BJ (cell line): ENCODE data around the gene IQGAP1. TPM values are rescaled to one million over a fixed set of nuclear protein-coding genes. Genes with fewer than 3 reads are reported as not detected.
"Not testable (repeated sequence)": the region's sequence is repeated elsewhere in the genome, so short reads cannot be mapped to it uniquely, and the experiment has no call there.

Experiments used
- CTCF ChIA-PET: fragments of 350-600 bp; formaldehyde crosslinking; extraction: SDS; loops from one replicate; lab custom pipeline; 2021; ENCODE audit warnings: antibody characterized with exemption, inconsistent platforms; lab: Yijun Ruan, JAX
- POLR2A ChIA-PET: fragments of 300-600 bp; sonication (Branson Sonifier 250); formaldehyde crosslinking; extraction: SDS; loops from one replicate; lab custom pipeline; 2021; ENCODE audit warnings: antibody characterized with exemption; lab: Charles Lee
- DNase-seq: peaks from one replicate; pipeline ENCODE4 v3.0.0-alpha.2; 2011; ENCODE audit warnings: low read depth
- H3K27me3 ChIP-seq: 2 replicates; pipeline ENCODE4 v1.6.0; 2011; ENCODE audit warnings: low read length; ENCODE audit not compliant: control insufficient read depth, insufficient read depth
- H3K36me3 ChIP-seq: 2 replicates; pipeline ENCODE4 v1.5.1; 2011; ENCODE audit warnings: low read length; ENCODE audit not compliant: control insufficient read depth, insufficient read depth
- H3K4me3 ChIP-seq: 2 replicates; pipeline ENCODE4 v1.5.1; 2011; ENCODE audit warnings: low read depth, mild to moderate bottlenecking, control low read depth, low read length
- polyA plus RNA-seq: library from polyadenylated mRNA; depleted of rRNA; stranded (reverse); fragments of >200 nt; gene quantifications from 2 replicates; pipeline ENCODE4 v1.2.3, GENCODE V29; 2011
- TF ChIP-seq, protein P1 (sequence below): IDR thresholded peaks from 2 replicates; pipeline ENCODE4 v1.5.1; 2011; ENCODE audit warnings: low read depth, mild to moderate bottlenecking, control low read depth, inconsistent platforms, low read length, moderate library complexity; ENCODE audit not compliant: insufficient read depth

Gene IQGAP1
- polyA plus RNA-seq, 1 experiment: 88.7 TPM

DNA sequence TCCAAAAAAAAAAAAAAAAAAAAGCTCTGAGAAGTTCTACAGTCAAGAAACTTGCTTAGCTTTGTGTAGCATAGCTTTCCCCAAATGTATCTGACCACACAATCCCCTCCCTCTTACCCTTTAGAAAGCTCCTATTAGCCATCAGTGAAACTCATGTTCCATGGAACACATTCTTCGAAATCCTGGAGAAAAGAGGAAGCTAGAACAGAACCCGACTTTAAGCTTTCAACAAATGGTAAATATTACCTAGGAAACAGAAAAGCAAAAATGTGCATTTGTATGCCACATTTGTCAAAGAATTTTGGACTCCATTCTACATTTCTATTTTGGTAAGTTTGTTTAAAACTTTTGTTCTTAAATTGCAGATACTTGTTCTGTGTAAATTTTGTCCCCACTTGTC is 124.2 kb downstream of the IQGAP1 start:
- TF ChIP-seq, protein P1, sequence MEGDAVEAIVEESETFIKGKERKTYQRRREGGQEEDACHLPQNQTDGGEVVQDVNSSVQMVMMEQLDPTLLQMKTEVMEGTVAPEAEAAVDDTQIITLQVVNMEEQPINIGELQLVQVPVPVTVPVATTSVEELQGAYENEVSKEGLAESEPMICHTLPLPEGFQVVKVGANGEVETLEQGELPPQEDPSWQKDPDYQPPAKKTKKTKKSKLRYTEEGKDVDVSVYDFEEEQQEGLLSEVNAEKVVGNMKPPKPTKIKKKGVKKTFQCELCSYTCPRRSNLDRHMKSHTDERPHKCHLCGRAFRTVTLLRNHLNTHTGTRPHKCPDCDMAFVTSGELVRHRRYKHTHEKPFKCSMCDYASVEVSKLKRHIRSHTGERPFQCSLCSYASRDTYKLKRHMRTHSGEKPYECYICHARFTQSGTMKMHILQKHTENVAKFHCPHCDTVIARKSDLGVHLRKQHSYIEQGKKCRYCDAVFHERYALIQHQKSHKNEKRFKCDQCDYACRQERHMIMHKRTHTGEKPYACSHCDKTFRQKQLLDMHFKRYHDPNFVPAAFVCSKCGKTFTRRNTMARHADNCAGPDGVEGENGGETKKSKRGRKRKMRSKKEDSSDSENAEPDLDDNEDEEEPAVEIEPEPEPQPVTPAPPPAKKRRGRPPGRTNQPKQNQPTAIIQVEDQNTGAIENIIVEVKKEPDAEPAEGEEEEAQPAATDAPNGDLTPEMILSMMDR: no peak
- no peak overlapping the region for H3K4me3 ChIP-seq
- H3K27me3 ChIP-seq: no peaks in the 10 kb centered on the region
- ChIA-PET CTCF (interaction anchor here (1.1 to 1.3 kb wide), 2 partner anchors 28 to 374 kb away, joined by 3 read pairs; no protein-coding TSS in a partner anchor), POLR2A (no interaction called here)
- no peak for DNase-seq
- no peaks in the 10 kb centered on the region for H3K36me3 ChIP-seq

DNA sequence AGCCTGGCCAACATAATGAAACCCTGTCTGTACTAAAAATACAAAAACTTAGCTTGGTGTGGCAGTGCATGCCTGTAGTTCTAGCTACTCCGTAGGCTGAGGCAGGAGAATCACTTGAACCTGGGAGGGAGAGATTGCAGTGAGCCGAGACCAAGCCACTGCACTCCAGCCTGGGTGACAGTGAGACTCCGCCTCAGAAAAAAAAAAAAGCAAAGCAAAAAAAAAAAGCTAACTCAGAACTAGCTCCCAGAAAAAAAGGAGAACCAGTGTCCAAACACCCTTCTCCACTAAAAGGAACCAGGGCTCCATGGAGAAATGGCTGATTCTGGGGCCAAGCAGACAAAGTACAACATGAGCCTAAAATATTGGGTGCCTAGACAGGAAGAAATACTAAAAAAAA is 124.9 kb downstream of the IQGAP1 start:
- CTCF ChIA-PET: interaction anchor here (1.1 kb wide), 1 partner anchor 27 kb away, joined by 3 read pairs; no protein-coding TSS in a partner anchor
- POLR2A ChIA-PET: no interaction called here
- no peak for DNase-seq

DNA sequence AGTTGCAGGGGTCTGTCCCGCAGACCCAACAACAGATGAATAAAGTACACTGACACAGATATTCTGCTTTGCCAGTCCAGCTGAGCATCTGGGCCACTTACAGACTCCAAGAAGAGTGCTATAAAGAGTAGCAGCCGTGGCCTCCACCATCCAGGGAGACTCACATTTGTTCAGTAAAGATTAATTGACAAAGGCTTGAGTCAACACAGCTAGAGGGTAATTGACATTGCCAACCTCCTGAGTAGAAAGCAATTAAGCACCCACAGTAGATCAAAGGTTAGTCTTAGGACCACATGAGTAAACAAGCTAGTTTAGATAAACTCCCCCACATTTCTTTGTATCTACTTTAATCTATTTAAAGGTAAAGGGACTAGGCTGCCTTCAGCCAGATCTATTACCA is 125.4 kb downstream of the IQGAP1 start:
- CTCF ChIA-PET: interaction anchor here (0.7 kb wide), 1 partner anchor 220 kb away, joined by 3 read pairs; no protein-coding TSS in a partner anchor
- Histone ChIP-seq H3K27me3 (no peaks in the 10 kb centered on the region), H3K4me3 (no peak overlapping the region), H3K36me3 (no peaks in the 10 kb centered on the region)
- POLR2A ChIA-PET: no interaction called here
- no peak for DNase-seq
- TF ChIP-seq, protein P1: no peak

More for the DNA sequence above, 124.9 kb downstream of the IQGAP1 start:
- no peak overlapping the region for H3K4me3 ChIP-seq
- TF ChIP-seq, protein P1: no peak
- no peaks in the 10 kb centered on the region for H3K36me3 ChIP-seq
- no peaks in the 10 kb centered on the region for H3K27me3 ChIP-seq

DNA sequence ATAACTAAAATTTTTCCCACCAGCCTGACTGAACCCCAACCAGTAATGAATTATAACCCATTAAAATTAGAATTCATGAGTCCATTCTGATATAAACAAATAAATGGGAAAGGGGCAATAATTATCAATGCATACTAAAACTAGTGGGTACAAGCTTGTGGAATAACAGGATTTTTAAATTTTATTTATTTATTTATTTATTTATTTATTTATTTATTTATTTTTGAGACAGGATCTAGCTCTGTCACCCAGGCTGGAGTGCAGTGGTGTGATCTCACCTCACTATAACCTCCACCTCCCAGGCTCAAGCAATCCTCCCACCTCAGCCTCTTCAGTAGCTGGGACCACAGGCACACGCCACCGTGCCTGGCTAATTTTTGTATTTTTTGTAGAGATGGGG is 125.9 kb downstream of the IQGAP1 start:
- H3K27me3 ChIP-seq, H3K36me3 ChIP-seq, H3K4me3 ChIP-seq, DNase-seq, POLR2A ChIA-PET: not testable (repeated sequence)
- CTCF ChIA-PET: interaction anchor here (0.6 to 0.7 kb wide), 2 partner anchors 69 to 220 kb away, joined by 3 read pairs; no protein-coding TSS in a partner anchor

DNA sequence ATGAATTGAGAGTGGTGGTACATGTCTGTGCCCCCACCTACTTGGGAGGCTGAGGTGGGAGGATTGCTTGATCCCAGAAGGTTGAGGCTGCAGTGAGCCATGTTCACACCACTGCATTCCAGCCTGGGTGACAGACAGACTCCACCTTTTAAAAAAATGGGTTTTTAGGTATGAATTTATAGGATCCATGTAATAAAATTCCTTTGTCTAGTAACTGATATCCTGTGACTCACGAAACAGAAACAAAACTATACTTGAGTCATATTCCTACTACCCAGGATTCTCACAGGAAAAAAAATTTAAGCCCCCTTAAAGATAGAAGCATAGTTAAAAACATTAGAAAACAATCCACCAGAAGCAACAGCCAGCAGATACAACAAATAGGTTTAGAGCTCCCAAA is 131.6 kb downstream of the IQGAP1 start:
- Histone ChIP-seq H3K4me3 (no peak overlapping the region), H3K36me3 (no peaks in the 10 kb centered on the region), H3K27me3 (no peaks in the 10 kb centered on the region)
- ChIA-PET POLR2A (no interaction called here), CTCF (interaction anchor here (0.9 to 1.9 kb wide), 4 partner anchors 9 to 200 kb away, joined by 3 to 9 read pairs (median 4); partner anchors contain the start of gene CRTC3)
- TF ChIP-seq, protein P1: no peak
- no peak for DNase-seq

DNA sequence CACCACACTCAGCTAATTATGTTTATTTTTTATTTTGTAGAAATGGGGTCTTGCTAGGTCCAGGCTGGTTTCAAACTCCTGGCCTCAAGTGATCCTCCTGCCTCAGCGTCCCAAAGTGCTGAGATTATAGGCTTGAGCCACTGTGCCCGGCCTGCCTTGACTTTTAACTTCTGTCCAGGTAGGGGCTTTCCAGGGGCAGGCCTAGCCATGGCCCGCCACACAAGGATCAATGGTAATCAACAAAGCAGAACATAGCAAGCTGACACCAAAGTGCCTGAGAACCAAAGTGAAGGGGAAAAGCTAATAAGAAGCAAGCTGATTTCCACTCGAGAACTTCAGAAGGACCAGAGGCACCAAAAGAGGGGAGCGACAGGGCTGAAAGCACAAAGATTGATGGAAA is 132.3 kb downstream of the IQGAP1 start:
- H3K36me3 ChIP-seq: no peaks in the 10 kb centered on the region
- TF ChIP-seq, protein P1: no peak
- POLR2A ChIA-PET: no interaction called here

More for the DNA sequence above, 132.3 kb downstream of the IQGAP1 start:
- CTCF ChIA-PET: interaction anchor here (0.9 to 1.9 kb wide), 2 partner anchors 8 to 10 kb away, joined by 3 to 9 read pairs; partner anchors contain the start of gene CRTC3
- no peak overlapping the region for H3K4me3 ChIP-seq
- no peak for DNase-seq
- H3K27me3 ChIP-seq: no peaks in the 10 kb centered on the region
